ENCODE data around the gene MTHFD2.

MTHFD2 gene

DNA sequence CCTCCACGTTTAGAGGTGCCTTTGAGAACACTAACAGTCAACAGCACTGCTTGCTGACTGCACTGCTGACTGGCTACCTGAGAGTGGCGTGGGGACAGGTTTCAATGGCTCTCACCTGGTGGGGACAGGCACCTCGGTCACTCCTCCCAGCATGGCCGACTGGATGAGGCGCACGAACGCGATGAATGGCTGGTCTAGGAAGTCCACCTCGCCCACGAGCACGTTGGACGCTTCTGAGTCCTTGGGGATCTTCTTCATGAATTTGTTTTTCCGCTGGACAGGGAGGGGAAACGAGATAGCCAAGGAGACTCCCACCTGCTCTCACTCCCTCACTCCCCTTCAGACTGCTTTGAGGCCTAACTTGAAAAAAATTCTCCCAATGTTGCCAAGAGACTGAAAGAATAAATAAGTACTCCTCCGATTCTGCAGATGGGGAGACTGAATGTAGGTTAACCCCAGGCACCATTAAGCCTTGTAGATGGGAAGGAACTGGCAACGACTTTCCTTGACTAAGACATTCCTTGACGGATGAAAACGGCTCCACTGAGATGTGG lies 57.3 kb downstream of the MTHFD2 start:
- Histone ChIP-seq H3K36me3 (no peaks in the 10 kb centered on the region), H3K9ac (no peak overlapping the region)

DNA sequence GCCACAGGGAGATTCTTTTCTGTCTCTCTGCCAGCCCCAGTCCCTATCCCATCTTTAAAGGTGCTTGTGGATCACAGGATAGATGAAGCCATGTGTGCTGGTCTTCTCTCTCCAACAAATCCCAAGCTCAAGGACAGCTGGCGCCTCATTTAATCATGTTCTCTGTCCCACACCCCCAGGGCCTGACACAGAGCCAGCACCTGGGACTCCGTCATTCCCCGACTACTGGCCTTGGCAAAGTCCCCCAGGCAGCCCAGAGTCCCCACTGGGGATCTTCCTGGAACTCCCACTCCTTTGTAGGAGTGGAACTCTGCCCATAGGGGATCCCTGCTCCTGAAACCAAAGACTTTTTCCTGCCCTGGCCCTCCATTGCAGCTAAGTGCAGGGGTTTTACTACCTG lies 60.8 kb downstream of the MTHFD2 start:
- no peak overlapping the region for H3K9ac ChIP-seq
- H3K4me3 ChIP-seq = no peak overlapping the region
- no peak overlapping the region for H3K4me2 ChIP-seq
- H3K27me3 ChIP-seq = no peaks in the 10 kb centered on the region
- no peak for TF ChIP-seq Cebpa-rat (IDR thresholded peaks at IDR 0.05)
- no peaks in the 10 kb centered on the region for H4K20me1 ChIP-seq
- no peak overlapping the region for H3K27ac ChIP-seq
- H3K36me3 ChIP-seq = no peaks in the 10 kb centered on the region
- H3K9me3 ChIP-seq = no peaks in the 10 kb centered on the region
- H3K4me1 ChIP-seq = no peaks in the 10 kb centered on the region

More for the DNA sequence above, 57.3 kb downstream of the MTHFD2 start:
- H3K27ac ChIP-seq = no peak overlapping the region
- H3K4me2 ChIP-seq = no peak overlapping the region
- H3K4me3 ChIP-seq = no peak overlapping the region
- H3K9me3 ChIP-seq = no peaks in the 10 kb centered on the region
- TF ChIP-seq Cebpa-rat (IDR thresholded peaks at IDR 0.05) = no peak
- no peaks in the 10 kb centered on the region for H3K4me1 ChIP-seq
- no peaks in the 10 kb centered on the region for H3K27me3 ChIP-seq
- no peaks in the 10 kb centered on the region for H4K20me1 ChIP-seq

DNA sequence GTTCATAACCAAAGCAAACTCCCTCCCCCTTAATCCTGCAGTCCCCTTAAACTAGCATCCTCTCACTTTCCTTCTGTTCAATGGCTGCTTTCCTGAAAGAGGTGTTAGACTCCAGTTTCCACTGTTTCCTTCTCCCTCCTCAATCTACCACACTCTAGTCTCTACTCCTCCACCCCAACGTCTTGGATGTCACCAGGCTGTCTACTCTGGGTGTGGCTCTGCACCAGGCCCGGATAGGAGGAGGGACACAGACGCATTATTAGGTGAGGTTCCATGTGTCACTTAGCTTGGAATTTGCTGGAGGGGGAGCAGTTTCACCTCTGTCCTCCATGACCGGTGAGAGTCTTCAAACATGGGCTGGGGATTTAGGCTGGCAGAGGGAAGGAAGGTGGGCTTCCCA lies 61.3 kb downstream of the MTHFD2 start:
- Histone ChIP-seq H3K36me3 (no peaks in the 10 kb centered on the region), H3K9me3 (no peaks in the 10 kb centered on the region), H4K20me1 (no peaks in the 10 kb centered on the region), H3K27me3 (no peaks in the 10 kb centered on the region), H3K4me2 (no peak overlapping the region), H3K4me3 (no peak overlapping the region), H3K4me1 (no peaks in the 10 kb centered on the region), H3K27ac (no peak overlapping the region), H3K9ac (no peak overlapping the region)
- TF ChIP-seq Cebpa-rat (IDR thresholded peaks at IDR 0.05) = no peak

DNA sequence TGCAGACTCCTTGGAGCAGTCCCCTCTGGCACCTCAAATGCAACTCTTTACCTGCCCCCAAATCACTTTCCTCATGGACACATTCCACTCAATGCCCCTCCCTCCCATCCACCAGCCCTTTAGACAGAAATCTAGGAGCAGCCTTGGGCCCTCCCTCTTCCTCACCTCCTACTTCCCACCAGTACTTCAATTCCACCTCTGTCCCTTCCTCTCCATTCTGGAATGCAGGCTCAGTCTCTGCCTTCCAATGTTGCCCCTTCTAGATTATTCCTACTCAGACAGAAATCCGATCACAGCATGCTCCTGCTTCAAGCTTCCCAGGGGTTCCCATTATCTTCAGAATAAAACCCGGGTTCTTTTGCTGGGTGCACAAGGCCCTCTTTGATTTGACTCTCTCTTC lies 62.1 kb downstream of the MTHFD2 start:
- no peaks in the 10 kb centered on the region for H4K20me1 ChIP-seq
- no peaks in the 10 kb centered on the region for H3K4me1 ChIP-seq
- H3K9me3 ChIP-seq = no peaks in the 10 kb centered on the region
- no peak for TF ChIP-seq Cebpa-rat (IDR thresholded peaks at IDR 0.05)
- H3K4me2 ChIP-seq = no peak overlapping the region
- no peaks in the 10 kb centered on the region for H3K27me3 ChIP-seq
- H3K9ac ChIP-seq = no peak overlapping the region
- H3K36me3 ChIP-seq = no peaks in the 10 kb centered on the region
- no peak overlapping the region for H3K27ac ChIP-seq
- H3K4me3 ChIP-seq = no peak overlapping the region

DNA sequence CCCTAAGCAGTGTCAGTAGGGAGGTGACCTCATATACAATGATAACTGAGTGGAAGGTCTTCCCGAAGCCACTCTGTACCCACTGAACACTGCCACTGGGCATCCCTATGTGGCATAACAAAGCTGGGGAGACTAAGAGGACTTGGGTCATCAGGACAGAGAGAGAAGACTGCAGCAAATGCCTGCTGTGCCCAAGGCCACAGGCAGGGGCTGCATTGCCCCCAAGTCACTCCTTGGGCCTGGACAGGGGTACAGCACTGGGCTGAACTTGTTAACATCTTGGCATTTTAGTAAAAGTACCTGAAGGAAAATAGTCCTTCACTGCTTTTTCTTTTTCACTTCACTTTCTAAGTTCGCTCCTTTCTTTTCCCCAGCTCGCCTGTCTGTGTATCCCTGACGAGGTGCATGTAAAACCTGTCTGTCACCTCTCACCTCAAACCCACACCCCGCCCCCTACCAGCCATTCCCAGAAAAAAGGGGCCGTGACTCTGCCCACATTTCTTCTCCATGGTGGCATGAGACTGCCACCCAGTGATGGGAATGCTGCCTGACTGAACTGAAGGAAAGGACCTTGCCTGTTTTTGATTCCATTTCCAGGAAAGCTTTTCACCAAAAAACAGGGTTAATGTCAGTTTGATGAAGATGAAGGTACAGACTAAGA lies 62.9 kb downstream of the MTHFD2 start:
- no peaks in the 10 kb centered on the region for H4K20me1 ChIP-seq
- no peak overlapping the region for H3K4me3 ChIP-seq
- H3K27me3 ChIP-seq = no peaks in the 10 kb centered on the region
- no peak overlapping the region for H3K4me2 ChIP-seq
- H3K36me3 ChIP-seq = no peaks in the 10 kb centered on the region
- H3K9me3 ChIP-seq = no peaks in the 10 kb centered on the region
- peaks cover 8% of the 10 kb centered on the region; the same call in 1 of the 2 replicates for H3K4me1 ChIP-seq
- no peak overlapping the region for H3K9ac ChIP-seq
- TF ChIP-seq Cebpa-rat (IDR thresholded peaks at IDR 0.05) = no peak
- no peak overlapping the region for H3K27ac ChIP-seq

DNA sequence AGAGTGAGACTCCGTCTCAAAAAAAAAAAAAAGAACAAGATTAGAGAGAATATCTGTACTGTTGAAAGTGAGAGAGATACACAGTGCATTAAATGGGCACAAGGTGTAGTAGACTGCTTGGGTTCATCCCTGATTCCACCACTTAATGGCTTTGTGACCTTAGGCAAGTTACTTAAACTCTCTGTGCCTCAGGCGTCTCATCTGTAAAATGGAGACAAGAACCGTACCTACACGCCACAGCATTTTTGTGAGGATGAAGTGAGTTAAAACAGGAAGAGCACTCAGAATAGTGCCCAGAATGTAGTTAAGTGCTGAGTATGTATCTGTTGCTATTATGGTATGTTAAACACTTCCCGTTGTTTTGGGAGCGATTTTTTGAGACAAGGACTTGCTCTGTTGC lies 64.3 kb downstream of the MTHFD2 start:
- no peaks in the 10 kb centered on the region for H3K27me3 ChIP-seq
- no peaks in the 10 kb centered on the region for H3K9me3 ChIP-seq
- H3K27ac ChIP-seq = no peak overlapping the region
- no peak overlapping the region for H3K4me3 ChIP-seq
- H3K9ac ChIP-seq = no peak overlapping the region
- no peak overlapping the region for H3K4me2 ChIP-seq
- H3K4me1 ChIP-seq = peaks cover 8% of the 10 kb centered on the region; the same call in 1 of the 2 replicates
- no peaks in the 10 kb centered on the region for H3K36me3 ChIP-seq
- no peak for TF ChIP-seq Cebpa-rat (IDR thresholded peaks at IDR 0.05)
- no peaks in the 10 kb centered on the region for H4K20me1 ChIP-seq

DNA sequence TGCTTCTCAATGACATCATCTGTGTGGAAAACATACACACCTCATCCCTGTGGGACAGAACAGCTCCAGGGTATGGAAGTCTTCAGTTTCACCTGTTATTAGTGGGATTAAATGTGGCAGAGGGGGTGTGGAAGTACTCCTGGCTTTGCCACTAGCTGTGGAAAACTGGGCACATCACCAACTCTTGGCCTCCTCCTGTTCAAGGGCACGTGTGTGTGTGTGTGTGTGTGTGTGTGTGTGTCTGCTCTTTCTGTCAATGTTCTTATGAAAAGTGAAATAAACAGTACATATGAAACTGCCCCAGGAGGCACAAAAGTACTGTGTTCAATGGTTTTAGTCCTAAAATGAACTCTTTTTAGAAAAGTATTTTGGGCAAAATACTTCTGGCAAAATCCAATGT lies 65.9 kb downstream of the MTHFD2 start:
- Histone ChIP-seq H3K36me3 (no peaks in the 10 kb centered on the region), H3K4me2 (no peak overlapping the region), H3K4me1 (peaks cover 8% of the 10 kb centered on the region; the same call in 1 of the 2 replicates), H3K9ac (no peak overlapping the region), H3K9me3 (no peaks in the 10 kb centered on the region), H3K27me3 (no peaks in the 10 kb centered on the region), H3K27ac (no peak overlapping the region), H4K20me1 (no peaks in the 10 kb centered on the region), H3K4me3 (no peak overlapping the region)
- TF ChIP-seq Cebpa-rat (IDR thresholded peaks at IDR 0.05) = no peak

DNA sequence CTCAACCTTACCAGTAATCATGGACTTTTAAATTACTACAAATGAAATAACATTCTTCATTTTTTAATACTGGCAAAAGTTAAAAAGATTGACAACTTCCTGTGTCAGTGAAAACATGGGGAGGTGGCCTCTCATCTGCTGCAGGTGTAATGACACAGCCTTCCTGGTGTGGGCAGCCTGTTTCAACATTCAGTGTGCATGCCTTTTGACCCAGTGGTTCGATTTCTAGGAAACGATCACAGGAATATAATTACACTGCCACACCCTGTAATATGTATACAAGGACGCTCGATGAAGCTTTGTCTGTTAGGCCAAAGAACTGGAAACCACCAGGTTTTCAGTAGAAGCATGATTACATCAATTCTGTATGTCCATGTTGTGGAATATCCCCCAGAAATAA lies 68.7 kb downstream of the MTHFD2 start:
- TF ChIP-seq Cebpa-rat (IDR thresholded peaks at IDR 0.05) = no peak
- Histone ChIP-seq H3K4me2 (no peak overlapping the region), H3K9me3 (no peaks in the 10 kb centered on the region), H3K36me3 (no peaks in the 10 kb centered on the region), H3K4me3 (no peak overlapping the region), H4K20me1 (no peaks in the 10 kb centered on the region), H3K4me1 (peaks cover 8% of the 10 kb centered on the region; the same call in 1 of the 2 replicates), H3K27ac (no peak overlapping the region), H3K27me3 (no peaks in the 10 kb centered on the region), H3K9ac (no peak overlapping the region)

All from BLaER1 (cell line).